RWPE1 (cell line): ENCODE data around the gene NHS.

Experiments
- CTCF ChIA-PET: fragments of 350-600 bp; sonication (Branson Sonifier 250); formaldehyde crosslinking; extraction: SDS; loops from one replicate; lab custom pipeline; 2021; lab: Yijun Ruan, JAX
- POLR2A ChIA-PET: fragments of 400-600 bp; formaldehyde crosslinking; extraction: SDS; loops from one replicate; lab custom pipeline; 2020; ENCODE audit warnings: antibody characterized with exemption; ENCODE audit not compliant: low non-redundant PET; lab: Yijun Ruan, JAX
- DNase-seq: peaks from one replicate; pipeline ENCODE4 v3.0.0; 2012; ENCODE audit warnings: low spot score
- H3K27ac ChIP-seq: fragments of 450-650 bp; 2 replicates; pipeline ENCODE4 v1.5.1; 2017
- CTCF ChIP-seq: fragments of 450-650 bp; conservative IDR thresholded peaks from 2 replicates; pipeline ENCODE4 v1.5.1; 2017; ENCODE audit warnings: low read depth, mild to moderate bottlenecking

Gene NHS

DNA sequence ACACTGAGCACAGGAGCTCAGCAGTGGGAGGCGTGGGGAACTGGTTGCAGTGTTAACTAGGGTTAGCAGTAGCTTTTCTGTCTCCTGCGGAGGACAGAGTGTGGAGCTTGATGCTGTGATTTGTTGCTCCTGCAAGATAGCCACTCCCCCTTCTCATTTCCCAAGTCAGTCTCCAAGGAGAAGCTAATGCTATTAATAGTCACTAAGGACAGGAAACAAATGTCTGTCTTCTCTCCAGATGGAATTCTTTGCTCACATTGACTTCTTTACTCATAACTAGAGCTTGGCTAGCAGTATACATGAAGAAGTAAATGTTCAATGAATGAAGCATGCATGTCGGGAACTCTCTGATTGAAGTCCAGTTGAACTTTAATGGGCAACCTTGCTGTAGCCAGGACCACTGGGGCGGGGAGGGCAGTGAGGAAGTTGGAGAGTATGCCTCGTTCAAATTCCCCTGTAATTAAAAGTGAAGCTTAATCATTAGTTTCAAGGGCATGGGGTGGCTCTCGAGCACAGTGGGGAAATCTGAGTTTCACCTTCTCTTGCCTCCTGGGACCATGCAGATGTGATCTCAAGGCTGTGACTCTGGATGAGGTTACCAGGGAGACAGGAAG, 205.6 kb downstream of the NHS start:
- DNase-seq: no peak
- no peak overlapping the region for H3K27ac ChIP-seq
- CTCF ChIA-PET: no interaction called here
- POLR2A ChIA-PET: no interaction called here
- TF ChIP-seq CTCF: no peak

GRCh38 chrX:17581641-17582040, 206.6 kb downstream of the NHS start:
- H3K27ac ChIP-seq: no peak overlapping the region
- POLR2A ChIA-PET: no interaction called here
- DNase-seq: no peak
- CTCF ChIA-PET: no interaction called here
- TF ChIP-seq CTCF: no peak

- no peak for TF ChIP-seq CTCF
- ChIA-PET POLR2A (no interaction called here), CTCF (interaction anchor here (0.6 kb wide), 1 partner anchor 131 kb away, joined by 3 read pairs; no protein-coding TSS in a partner anchor)
- no peak overlapping the region for H3K27ac ChIP-seq
- DNase-seq: no peak
Measured at GRCh38 chrX:17584248-17584681, 209.3 kb downstream of the NHS start.

DNA sequence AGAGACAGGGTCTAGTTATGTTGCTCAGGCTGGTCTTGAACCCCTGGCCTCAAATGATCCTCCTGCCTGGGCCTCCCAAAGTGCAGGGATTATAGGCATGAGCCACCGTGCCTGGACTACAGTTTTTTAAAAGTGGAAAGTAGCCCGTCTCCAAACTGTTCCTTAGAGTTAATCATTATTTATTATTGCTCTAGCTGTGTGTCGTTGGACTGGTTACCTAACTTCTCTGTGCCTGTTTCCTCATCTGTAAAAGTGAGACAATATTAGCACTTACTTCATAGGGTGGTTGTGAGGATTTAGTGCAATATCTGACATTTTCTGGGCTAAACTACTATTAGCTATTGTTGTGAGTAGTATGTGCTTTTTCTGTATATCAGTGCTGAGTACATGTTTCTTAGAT, 210.0 kb downstream of the NHS start:
- ChIA-PET CTCF (interaction anchor here (0.6 kb wide), 1 partner anchor 132 kb away, joined by 3 read pairs; no protein-coding TSS in a partner anchor), POLR2A (no interaction called here)
- TF ChIP-seq CTCF: no peak
- H3K27ac ChIP-seq: no peak overlapping the region
- DNase-seq: no peak

- no peak overlapping the region for H3K27ac ChIP-seq
- POLR2A ChIA-PET: no interaction called here
- CTCF ChIA-PET: no interaction called here
- no peak for TF ChIP-seq CTCF
- DNase-seq: no peak
Measured at GRCh38 chrX:17587366-17587765, 212.4 kb downstream of the NHS start.

- TF ChIP-seq CTCF: no peak
- no peak for DNase-seq
- no peak overlapping the region for H3K27ac ChIP-seq
- POLR2A ChIA-PET: no interaction called here
- CTCF ChIA-PET: interaction anchor here (0.7 kb wide), 1 partner anchor 134 kb away, joined by 5 read pairs; no protein-coding TSS in a partner anchor
Measured at GRCh38 chrX:17588303-17588702, 213.3 kb downstream of the NHS start.
